IMR-90 (cell line): Measurements from ENCODE around the gene PITHD1. TPM values are rescaled to one million over a fixed set of nuclear protein-coding genes. Genes with fewer than 3 reads are reported as not detected.

Experiments
- ATAC-seq: fragments of 200-7000 bp; cut with Tn5 transposase; 2 replicates; pipeline ENCODE4 v1.9.1; 2020; ENCODE audit warnings: low read depth, mild to moderate bottlenecking, moderate library complexity
- BruUV-seq: library from RNA; stranded (reverse); fragments of 400-500 nt; replicated peaks from 2 replicates; lab custom pipeline; 2021; lab: Mats Ljungman, UMichigan
- CTCF ChIA-PET: fragments of 300-600 bp; formaldehyde crosslinking; extraction: SDS; loops from one replicate; lab custom pipeline; 2021; ENCODE audit warnings: antibody characterized with exemption; lab: Yijun Ruan, JAX
- POLR2A ChIA-PET: fragments of 300-600 bp; sonication (Branson Sonifier 250); formaldehyde crosslinking; loops from one replicate; lab custom pipeline; 2022; ENCODE audit warnings: antibody characterized with exemption; ENCODE audit not compliant: unreplicated experiment; lab: Charles Lee
- DNase-seq: peaks from one replicate; pipeline ENCODE4 v3.0.0; 2013
- H2AFZ ChIP-seq: replicated peaks from 2 replicates; pipeline ENCODE3; 2013; ENCODE audit warnings: low read length, mild to moderate bottlenecking; ENCODE audit not compliant: poor library complexity
- H2AK5ac ChIP-seq: 2 replicates; pipeline ENCODE4 v1.6.1; 2013; ENCODE audit warnings: low read depth, low read length, inconsistent platforms
- H2AK9ac ChIP-seq: replicated peaks from 2 replicates; pipeline ENCODE3; 2013; ENCODE audit warnings: mild to moderate bottlenecking, low read depth, low read length, moderate library complexity; ENCODE audit not compliant: poor library complexity
- H2BK120ac ChIP-seq: 2 replicates; pipeline ENCODE4 v1.6.1; 2013; ENCODE audit warnings: low read depth, low read length, inconsistent platforms
- H2BK15ac ChIP-seq: 3 replicates; pipeline ENCODE4 v1.6.1; 2013; ENCODE audit warnings: low read depth, low read length, inconsistent platforms
- H2BK20ac ChIP-seq: 2 replicates; pipeline ENCODE4 v1.6.1; 2013; ENCODE audit warnings: low read depth, mild to moderate bottlenecking, inconsistent platforms, low read length, moderate library complexity
- H2BK5ac ChIP-seq: 2 replicates; pipeline ENCODE4 v1.6.1; 2013; ENCODE audit warnings: mild to moderate bottlenecking, low read depth, low read length, inconsistent platforms; ENCODE audit not compliant: poor library complexity, severe bottlenecking
- H3K14ac ChIP-seq: replicated peaks from 2 replicates; pipeline ENCODE4 v1.6.1; 2013; ENCODE audit warnings: low read depth, low read length, inconsistent platforms
- H3K18ac ChIP-seq: 2 replicates; pipeline ENCODE4 v1.6.1; 2013; ENCODE audit warnings: low read depth, low read length, control low read depth
- H3K23ac ChIP-seq: 2 replicates; pipeline ENCODE4 v1.6.1; 2013; ENCODE audit warnings: low read depth, low read length, inconsistent platforms
- H3K27ac ChIP-seq: 2 replicates; pipeline ENCODE4 v1.5.1; 2013; ENCODE audit warnings: mild to moderate bottlenecking, control low read depth, low read length; ENCODE audit not compliant: insufficient read depth
- H3K27me3 ChIP-seq: 2 replicates; pipeline ENCODE4 v1.6.1; 2013; ENCODE audit warnings: low read length; ENCODE audit not compliant: control insufficient read depth, insufficient read depth
- H3K36me3 ChIP-seq: 2 replicates; pipeline ENCODE4 v1.6.1; 2013; ENCODE audit warnings: low read length, mixed read lengths; ENCODE audit not compliant: control insufficient read depth, insufficient read depth
- H3K4ac ChIP-seq: 2 replicates; pipeline ENCODE4 v1.6.1; 2013; ENCODE audit warnings: low read depth, low read length, inconsistent platforms
- H3K4me1 ChIP-seq: 2 replicates; pipeline ENCODE4 v1.6.1; 2013; ENCODE audit warnings: low read length, mixed read lengths; ENCODE audit not compliant: control insufficient read depth, insufficient read depth
- H3K4me2 ChIP-seq: 2 replicates; pipeline ENCODE4 v1.6.1; 2013; ENCODE audit warnings: low read depth, mild to moderate bottlenecking, control low read depth, low read length, moderate library complexity
- H3K4me3 ChIP-seq: 2 replicates; pipeline ENCODE4 v1.5.1; 2013; ENCODE audit warnings: low read depth, mild to moderate bottlenecking, control low read depth, low read length, moderate library complexity; ENCODE audit not compliant: insufficient read depth
- H3K56ac ChIP-seq: 2 replicates; pipeline ENCODE4 v1.6.1; 2013; ENCODE audit warnings: low read length, inconsistent platforms; ENCODE audit not compliant: insufficient read depth; ENCODE audit errors: extremely low read depth
- H3K79me1 ChIP-seq, 2 experiments: 2 replicates each; pipeline ENCODE4 v1.6.1; 2013; ENCODE audit warnings: low read length in 2 of 2, inconsistent platforms in 1 of 2, low read depth in 1 of 2
- H3K9ac ChIP-seq: 2 replicates; pipeline ENCODE4 v1.6.1; 2013; ENCODE audit warnings: low read depth, low read length, control low read depth
- H3K9me1 ChIP-seq: 2 replicates; pipeline ENCODE4 v1.6.1; 2013; ENCODE audit warnings: low read length, inconsistent platforms; ENCODE audit not compliant: insufficient read depth
- H3K9me3 ChIP-seq: 2 replicates; pipeline ENCODE4 v1.6.1; 2013; ENCODE audit warnings: low read length; ENCODE audit not compliant: control insufficient read depth, insufficient read depth
- H4K20me1 ChIP-seq: 2 replicates; pipeline ENCODE4 v1.6.1; 2013; ENCODE audit warnings: low read length, inconsistent platforms; ENCODE audit not compliant: insufficient read depth
- H4K5ac ChIP-seq: 2 replicates; pipeline ENCODE4 v1.6.1; 2013; ENCODE audit warnings: mild to moderate bottlenecking, low read depth, low read length, control low read depth
- H4K8ac ChIP-seq, 2 experiments: 2 replicates each; pipeline ENCODE4 v1.6.1; 2013; ENCODE audit warnings: low read depth in 2 of 2, low read length in 2 of 2, control low read depth in 1 of 2, inconsistent platforms in 1 of 2
- H4K91ac ChIP-seq: 2 replicates; pipeline ENCODE4 v1.6.1; 2013; ENCODE audit warnings: low read depth, low read length, inconsistent platforms; ENCODE audit not compliant: insufficient read depth
- BHLHE40 ChIP-seq: fragments of 150-350 bp; IDR thresholded peaks from 2 replicates; pipeline ENCODE4 v1.6.1; 2016; ENCODE audit warnings: mild to moderate bottlenecking, low read depth, low read length
- CEBPB ChIP-seq: IDR thresholded peaks from 2 replicates; pipeline ENCODE4 v1.6.1; 2012; ENCODE audit warnings: low read depth, low read length, improper control_type of control experiment
- CHD1 ChIP-seq: IDR thresholded peaks from 2 replicates; pipeline ENCODE4 v1.6.1; 2012; ENCODE audit warnings: low read depth, low read length, improper control_type of control experiment
- CTCF ChIP-seq: conservative IDR thresholded peaks from 2 replicates; pipeline ENCODE4 v1.5.1; 2012; ENCODE audit warnings: mild to moderate bottlenecking, low read depth, low read length, improper control_type of control experiment
- ELK1 ChIP-seq: fragments of 150-350 bp; IDR thresholded peaks from 2 replicates; pipeline ENCODE4 v1.6.1; 2016; ENCODE audit warnings: low read depth, mild to moderate bottlenecking, low read length, moderate library complexity, borderline replicate concordance
- MAZ ChIP-seq: IDR thresholded peaks from 2 replicates; pipeline ENCODE4 v1.6.1; 2012; ENCODE audit warnings: low read depth, mild to moderate bottlenecking, low read length, improper control_type of control experiment, moderate library complexity, borderline replicate concordance
- MXI1 ChIP-seq: IDR thresholded peaks from 2 replicates; pipeline ENCODE4 v1.6.1; 2012; ENCODE audit warnings: low read depth, mild to moderate bottlenecking, low read length, moderate library complexity, borderline replicate concordance
- NFE2L2 ChIP-seq: fragments of 150-350 bp; IDR thresholded peaks from 2 replicates; pipeline ENCODE4 v1.6.1; 2016; ENCODE audit warnings: low read depth, mild to moderate bottlenecking, low read length
- POLR2A ChIP-seq: IDR thresholded peaks from 2 replicates; pipeline ENCODE4 v1.6.1; 2012; ENCODE audit warnings: mild to moderate bottlenecking, low read depth, low read length
- RAD21 ChIP-seq: IDR thresholded peaks from 2 replicates; pipeline ENCODE4 v1.6.1; 2012; ENCODE audit warnings: low read length, improper control_type of control experiment
- RCOR1 ChIP-seq: IDR thresholded peaks from 2 replicates; pipeline ENCODE4 v1.6.1; 2012; ENCODE audit warnings: mild to moderate bottlenecking, low read length, improper control_type of control experiment; ENCODE audit not compliant: insufficient replicate concordance
- RFX5 ChIP-seq: IDR thresholded peaks from 2 replicates; pipeline ENCODE4 v1.8.0; 2012; ENCODE audit warnings: low read depth, mild to moderate bottlenecking, low read length, moderate library complexity
- SMC3 ChIP-seq: fragments of 150-350 bp; IDR thresholded peaks from 2 replicates; pipeline ENCODE4 v1.6.1; 2016; ENCODE audit warnings: low read depth, mild to moderate bottlenecking, antibody characterized with exemption, low read length, moderate library complexity
- USF2 ChIP-seq: fragments of 150-350 bp; IDR thresholded peaks from 2 replicates; pipeline ENCODE4 v1.6.1; 2017; ENCODE audit warnings: mild to moderate bottlenecking, antibody characterized with exemption, low read length, low read depth
- WGBS, 2 experiments: methylation state at CpG; one replicate each; pipeline versions ENCODE4 v1.1.5 to v1.1.7; 2013; ENCODE audit warnings: missing lambda C conversion rate in 2 of 2; ENCODE audit not compliant: insufficient read length in 1 of 2; ENCODE audit errors: extremely low coverage in 2 of 2; 5-methylcytosine and 5-hydroxymethylcytosine counted together
- dilution Hi-C: fragments of 300-500 bp; cut with HindIII; formaldehyde crosslinking; loops from one replicate; pipeline ENCODE4 v1.14.3; 2018; ENCODE audit warnings: low sequenced_read_pairs; ENCODE audit not compliant: unreplicated experiment
- in situ Hi-C: fragments of 300-500 bp; cut with MboI; formaldehyde crosslinking; loops from 3 replicates; pipeline ENCODE4 v1.14.3; 2019; ENCODE audit warnings: low sequenced_read_pairs, inconsistent platforms, mixed read lengths
- intact Hi-C: fragments of 100-400 bp; cut with micrococcal nuclease; formaldehyde crosslinking; loops from 2 replicates; pipeline ENCODE4 v1.10.0; 2022
- polyA plus RNA-seq, 3 experiments: library from polyadenylated mRNA; depleted of rRNA; stranded (reverse); fragments of >200 nt; gene quantifications; 2 replicates each; pipeline ENCODE4 v1.2.3, GENCODE V29; 2012; ENCODE audit warnings: low replicate concordance in 1 of 3
- total RNA-seq: library from RNA; depleted of rRNA; stranded (reverse); fragments of >200 nt; gene quantifications from 2 replicates; pipeline ENCODE4 v1.2.3, GENCODE V29; 2012

Gene PITHD1
- total and polyA plus RNA-seq, 2 of the 4 experiments (the other 2 are of a cell fraction) = 23.8 to 32.0 TPM

- H4K91ac ChIP-seq = peak overlapping the region; percentile 87; the same call in 1 of the 2 replicates
- H3K18ac ChIP-seq = no peak overlapping the region
- no peak overlapping the region for H3K56ac ChIP-seq
- peak overlapping the region; percentile 71 for H3K27ac ChIP-seq
- peak overlapping the region; percentile 87 for H2AFZ ChIP-seq
- peak overlapping the region; percentile 32; the same call in 1 of the 3 replicates for H2BK15ac ChIP-seq
- no peak overlapping the region for H3K9ac ChIP-seq
- no peak for DNase-seq
- H2BK5ac ChIP-seq = peak overlapping the region; percentile 82
- intact Hi-C loops = no loop called here
- no peak overlapping the region for H3K4me3 ChIP-seq
- dilution Hi-C loops = no loop called here
- H4K5ac ChIP-seq = no peak overlapping the region
- in situ Hi-C loops = no loop called here
- H3K36me3 ChIP-seq = peaks cover 24% of the 10 kb centered on the region
- H2BK120ac ChIP-seq = peak overlapping the region; percentile 39
- no peak for ATAC-seq
- H2AK9ac ChIP-seq = peak overlapping the region; percentile 95
- ChIA-PET POLR2A (interaction anchor here (0.5 kb wide), 1 partner anchor 20 kb away, joined by 3 read pairs; no protein-coding TSS in a partner anchor), CTCF (interaction anchor here (0.6 kb wide), 2 partner anchors 11 to 118 kb away, joined by 3 to 4 read pairs; no protein-coding TSS in a partner anchor)
- H3K9me3 ChIP-seq = no peaks in the 10 kb centered on the region
- H3K14ac ChIP-seq = no peak overlapping the region; the same call in 1 of the 2 replicates
- no CpG with 5 or more reads among the region's 7 CpGs for WGBS, 2 experiments
- H3K9me1 ChIP-seq = peaks cover 6% of the 10 kb centered on the region; the same call in 1 of the 2 replicates
- peak overlapping the region; percentile 98 for H3K4me2 ChIP-seq
- H4K20me1 ChIP-seq = no peaks in the 10 kb centered on the region
- no TSS peak for BruUV-seq
- peak overlapping the region; percentile 96 for H3K4ac ChIP-seq
- no peaks in the 10 kb centered on the region for H3K27me3 ChIP-seq
- H3K4me1 ChIP-seq = peaks cover 7% of the 10 kb centered on the region; the same call in 1 of the 2 replicates
- peak overlapping the region; percentile 52 to 96; a peak in 2 of 4 replicates for H4K8ac ChIP-seq
- H3K23ac ChIP-seq = peak overlapping the region; percentile 97; the same call in 1 of the 2 replicates
- H3K79me1 ChIP-seq = peaks cover 17 to 39% of the 10 kb centered on the region in 2 experiments
- no peak for TF ChIP-seq RCOR1
- no peak for TF ChIP-seq CHD1
- no peak for TF ChIP-seq SMC3
- no peak for TF ChIP-seq RAD21
- no peak for TF ChIP-seq CEBPB
- TF ChIP-seq ELK1 = no peak
- no peak for TF ChIP-seq POLR2A
- TF ChIP-seq NFE2L2 = no peak
- no peak for TF ChIP-seq BHLHE40
- TF ChIP-seq USF2 = no peak
- no peak for TF ChIP-seq RFX5
- TF ChIP-seq MAZ = no peak
- no peak for TF ChIP-seq MXI1
- no peak for TF ChIP-seq CTCF
- no peak overlapping the region for H2BK20ac ChIP-seq
- H2AK5ac ChIP-seq = peak overlapping the region; percentile 91
Observed at GRCh38 chr1:23799255-23799569, 21.0 kb downstream of the PITHD1 start.
